ENCODE results near the gene ALCAM. TPM values are rescaled to one million over a fixed set of nuclear protein-coding genes. Genes with fewer than 3 reads are reported as not detected.

The ALCAM gene
- polyA plus RNA-seq, 1 experiment: 275 TPM

DNA sequence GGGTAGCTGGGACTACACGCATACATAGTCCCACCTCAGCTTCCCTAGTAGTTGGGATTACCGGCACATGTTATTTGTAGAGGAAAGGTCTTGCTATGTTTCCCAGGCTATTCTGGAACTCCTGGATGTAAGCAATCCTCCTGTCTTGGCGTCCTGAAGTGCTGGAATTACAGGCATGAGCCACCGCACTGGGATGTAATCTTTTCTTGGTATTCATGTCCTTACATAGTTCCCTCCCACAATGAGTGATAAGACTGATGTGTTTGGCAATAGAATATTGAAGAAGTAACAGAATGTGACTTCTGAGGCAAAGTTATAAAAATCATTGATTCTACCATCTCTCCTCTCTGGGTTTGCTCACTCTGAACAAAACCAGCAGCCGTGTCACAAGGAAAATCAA lies 22.7 kb upstream of the ALCAM start:
- Histone ChIP-seq H3K27me3 (ENCODE audit: control insufficient read depth, insufficient read depth, low read length) (no peaks in the 10 kb centered on the region), H3K9me3 (ENCODE audit: control insufficient read depth, insufficient read depth, low read length) (no peaks in the 10 kb centered on the region), H3K4me3 (ENCODE audit: low read depth, low read length) (no peak overlapping the region), H3K27ac (ENCODE audit: low read depth, low read length) (no peak overlapping the region)
- DNase-seq (ENCODE audit: low read depth, low spot score): no peak
- CTCF ChIA-PET: no interaction called here
- POLR2A ChIA-PET: no interaction called here
- TF ChIP-seq, protein P1, sequence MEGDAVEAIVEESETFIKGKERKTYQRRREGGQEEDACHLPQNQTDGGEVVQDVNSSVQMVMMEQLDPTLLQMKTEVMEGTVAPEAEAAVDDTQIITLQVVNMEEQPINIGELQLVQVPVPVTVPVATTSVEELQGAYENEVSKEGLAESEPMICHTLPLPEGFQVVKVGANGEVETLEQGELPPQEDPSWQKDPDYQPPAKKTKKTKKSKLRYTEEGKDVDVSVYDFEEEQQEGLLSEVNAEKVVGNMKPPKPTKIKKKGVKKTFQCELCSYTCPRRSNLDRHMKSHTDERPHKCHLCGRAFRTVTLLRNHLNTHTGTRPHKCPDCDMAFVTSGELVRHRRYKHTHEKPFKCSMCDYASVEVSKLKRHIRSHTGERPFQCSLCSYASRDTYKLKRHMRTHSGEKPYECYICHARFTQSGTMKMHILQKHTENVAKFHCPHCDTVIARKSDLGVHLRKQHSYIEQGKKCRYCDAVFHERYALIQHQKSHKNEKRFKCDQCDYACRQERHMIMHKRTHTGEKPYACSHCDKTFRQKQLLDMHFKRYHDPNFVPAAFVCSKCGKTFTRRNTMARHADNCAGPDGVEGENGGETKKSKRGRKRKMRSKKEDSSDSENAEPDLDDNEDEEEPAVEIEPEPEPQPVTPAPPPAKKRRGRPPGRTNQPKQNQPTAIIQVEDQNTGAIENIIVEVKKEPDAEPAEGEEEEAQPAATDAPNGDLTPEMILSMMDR (IDR thresholded peaks at IDR 0.05; ENCODE audit: low read depth, low read length): no peak

DNA sequence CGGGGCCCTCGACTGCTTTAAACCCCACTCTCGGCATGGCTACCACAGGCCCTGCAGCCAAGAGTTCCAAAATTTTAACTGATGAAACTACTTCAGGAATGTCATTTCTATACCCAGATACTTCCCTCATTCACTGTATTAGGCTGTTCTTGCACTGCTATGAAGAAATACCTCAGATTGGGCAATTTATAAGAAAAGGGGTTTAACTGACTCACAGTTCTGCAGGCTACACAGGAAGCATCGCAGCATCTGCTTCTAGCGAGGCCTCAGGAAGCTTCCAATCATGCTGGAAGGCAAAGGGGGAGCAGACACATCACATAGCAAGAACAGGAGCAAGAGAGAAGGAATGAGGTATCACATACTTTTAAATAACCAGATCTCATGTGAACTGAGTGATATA lies 21.6 kb upstream of the ALCAM start:
- POLR2A ChIA-PET: no interaction called here
- no peak for DNase-seq (ENCODE audit: low read depth, low spot score)

DNA sequence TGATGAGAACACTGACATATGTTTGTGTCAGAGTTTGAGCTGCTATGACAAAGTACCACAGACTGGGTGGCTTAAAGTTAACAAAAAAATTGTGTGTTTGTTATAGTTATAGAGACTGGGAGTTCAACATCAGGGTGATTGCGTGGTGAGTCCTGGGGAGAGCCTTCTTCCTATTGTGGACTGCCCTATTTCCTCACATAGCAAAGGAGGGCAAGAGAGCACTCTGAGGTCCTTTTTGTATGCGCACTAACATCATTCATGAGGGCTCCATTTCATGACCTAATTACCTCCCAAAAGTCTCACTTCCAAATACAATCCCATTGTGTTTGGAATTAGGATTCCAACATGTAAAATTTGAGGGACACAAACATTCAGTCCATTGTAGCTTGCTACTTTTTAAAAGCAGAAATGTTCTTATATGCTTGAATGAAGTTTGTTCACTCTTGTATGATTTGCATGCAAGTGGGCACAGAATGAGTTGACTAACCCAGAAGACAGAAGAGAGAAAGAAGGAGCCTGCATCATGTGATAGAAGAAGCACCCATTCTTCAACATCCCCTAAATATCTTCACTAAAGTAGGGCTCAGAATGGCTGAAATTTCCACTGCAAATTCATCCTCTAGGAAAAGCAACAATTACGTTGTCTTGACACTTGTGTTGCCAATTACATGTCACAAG lies 18.9 kb upstream of the ALCAM start:
- H3K27ac ChIP-seq (ENCODE audit: low read depth, low read length): no peak overlapping the region
- H3K27me3 ChIP-seq (ENCODE audit: control insufficient read depth, insufficient read depth, low read length): no peaks in the 10 kb centered on the region
- TF ChIP-seq, protein P1 (IDR thresholded peaks at IDR 0.05; ENCODE audit: low read depth, low read length): no peak
- CTCF ChIA-PET: interaction anchor here (0.8 kb wide), 1 partner anchor 10 kb away, joined by 4 read pairs; no protein-coding TSS in a partner anchor
- no peak overlapping the region for H3K4me3 ChIP-seq (ENCODE audit: low read depth, low read length)
- POLR2A ChIA-PET: interaction anchor here (0.6 kb wide), 1 partner anchor 19 kb away, joined by 3 read pairs; no protein-coding TSS in a partner anchor
- no peak for DNase-seq (ENCODE audit: low read depth, low spot score)
- H3K9me3 ChIP-seq (ENCODE audit: control insufficient read depth, insufficient read depth, low read length): no peaks in the 10 kb centered on the region

More for the DNA sequence above, 21.6 kb upstream of the ALCAM start:
- no peak overlapping the region for H3K27ac ChIP-seq (ENCODE audit: low read depth, low read length)
- no peaks in the 10 kb centered on the region for H3K9me3 ChIP-seq (ENCODE audit: control insufficient read depth, insufficient read depth, low read length)
- TF ChIP-seq, protein P1 (IDR thresholded peaks at IDR 0.05; ENCODE audit: low read depth, low read length): no peak
- CTCF ChIA-PET: no interaction called here
- H3K27me3 ChIP-seq (ENCODE audit: control insufficient read depth, insufficient read depth, low read length): no peaks in the 10 kb centered on the region
- H3K4me3 ChIP-seq (ENCODE audit: low read depth, low read length): no peak overlapping the region

DNA sequence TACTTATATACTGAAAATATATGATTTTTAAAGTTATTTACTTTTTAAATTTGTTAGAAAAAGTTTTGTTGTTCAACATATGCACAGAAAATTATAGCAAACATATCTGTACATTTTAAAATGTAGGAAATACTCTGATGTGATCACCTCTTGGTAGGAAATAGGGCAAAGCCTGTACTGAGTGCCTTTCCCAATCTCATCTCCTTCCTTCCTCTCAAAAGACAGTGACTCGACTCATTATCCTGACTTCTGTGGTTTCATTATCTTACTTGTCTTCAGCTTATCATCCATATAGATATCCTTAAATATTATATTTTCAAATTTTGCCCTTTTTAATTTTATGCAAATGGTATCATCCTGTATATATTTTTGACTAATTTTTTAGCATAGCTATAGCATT lies 18.4 kb upstream of the ALCAM start:
- Histone ChIP-seq H3K27me3 (ENCODE audit: control insufficient read depth, insufficient read depth, low read length) (no peaks in the 10 kb centered on the region), H3K4me3 (ENCODE audit: low read depth, low read length) (no peak overlapping the region), H3K27ac (ENCODE audit: low read depth, low read length) (no peak overlapping the region), H3K9me3 (ENCODE audit: control insufficient read depth, insufficient read depth, low read length) (no peaks in the 10 kb centered on the region)
- CTCF ChIA-PET: interaction anchor here (0.8 kb wide), 1 partner anchor 10 kb away, joined by 4 read pairs; no protein-coding TSS in a partner anchor
- DNase-seq (ENCODE audit: low read depth, low spot score): no peak
- TF ChIP-seq, protein P1 (IDR thresholded peaks at IDR 0.05; ENCODE audit: low read depth, low read length): no peak
- POLR2A ChIA-PET: interaction anchor here (0.6 kb wide), 1 partner anchor 18 kb away, joined by 3 read pairs; no protein-coding TSS in a partner anchor

DNA sequence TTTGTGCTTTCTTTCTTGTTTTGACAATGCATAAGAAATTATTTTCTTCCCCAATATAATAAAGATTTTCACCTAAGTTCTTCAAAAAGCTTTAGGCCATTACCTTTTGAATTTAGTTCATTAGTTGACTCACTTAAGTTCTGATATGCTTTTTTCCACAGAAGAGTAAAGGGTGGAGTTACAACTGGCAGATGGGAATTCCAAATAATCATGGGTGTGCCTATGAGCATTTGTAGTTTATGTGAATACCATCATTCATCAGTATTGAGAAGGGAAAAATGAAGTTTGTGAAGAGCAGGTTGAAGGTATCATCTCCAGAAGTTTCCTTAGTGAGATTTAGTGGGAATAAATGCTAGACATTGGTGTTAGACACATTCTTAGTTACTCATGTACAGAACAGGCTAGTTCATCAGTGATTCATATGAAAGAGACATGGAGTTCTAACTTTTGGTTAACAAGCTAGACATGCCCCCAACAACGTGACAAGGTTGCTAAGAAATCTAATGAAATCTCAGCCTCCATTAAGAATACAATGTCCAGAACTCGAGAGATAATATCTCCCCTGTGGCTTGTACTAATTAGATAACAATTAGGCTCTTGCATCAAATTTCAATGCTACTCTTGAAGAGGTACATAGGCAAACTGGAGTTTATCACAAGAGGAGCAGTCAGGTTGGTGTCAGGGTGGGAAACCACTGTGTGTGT lies 16.9 kb upstream of the ALCAM start:
- H3K4me3 ChIP-seq (ENCODE audit: low read depth, low read length): no peak overlapping the region
- ChIA-PET CTCF (no interaction called here), POLR2A (no interaction called here)
- no peak for DNase-seq (ENCODE audit: low read depth, low spot score)
- H3K27me3 ChIP-seq (ENCODE audit: control insufficient read depth, insufficient read depth, low read length): no peaks in the 10 kb centered on the region
- peaks cover 5% of the 10 kb centered on the region; the same call in 1 of the 2 replicates for H3K9me3 ChIP-seq (ENCODE audit: control insufficient read depth, insufficient read depth, low read length)
- TF ChIP-seq, protein P1 (IDR thresholded peaks at IDR 0.05; ENCODE audit: low read depth, low read length): no peak
- no peak overlapping the region for H3K27ac ChIP-seq (ENCODE audit: low read depth, low read length)
